Liver (tissue), 9 donors: ENCODE measurements around the gene MRPS7. TPM values are rescaled to one million over a fixed set of nuclear protein-coding genes. Genes with fewer than 3 reads are reported as not detected.

Experiments
- DNase-seq: peaks from one replicate; pipeline ENCODE4 v3.0.0-alpha.2; 2017; ENCODE audit warnings: low spot score
- H3K27ac ChIP-seq, 2 donors: one replicate each; pipeline ENCODE4 v1.7.0; 2013; ENCODE audit warnings: inconsistent platforms in 2 of 2, low read length in 2 of 2, control low read depth in 1 of 2, low read depth in 1 of 2, mild to moderate bottlenecking in 1 of 2
- H3K27me3 ChIP-seq, 4 donors: one replicate each; pipeline versions ENCODE4 v1.6.1 to v1.7.0; 2013; ENCODE audit warnings: low read length in 3 of 4, inconsistent platforms in 1 of 4, mild to moderate bottlenecking in 1 of 4, moderate library complexity in 1 of 4; ENCODE audit not compliant: control insufficient read depth in 4 of 4, insufficient read depth in 4 of 4
- H3K36me3 ChIP-seq, 4 donors: one replicate each; pipeline versions ENCODE4 v1.6.1 to v1.7.0; 2013; ENCODE audit warnings: low read length in 3 of 4, mild to moderate bottlenecking in 3 of 4, low read depth in 1 of 4, moderate library complexity in 1 of 4; ENCODE audit not compliant: control insufficient read depth in 4 of 4, insufficient read depth in 3 of 4
- H3K4me1 ChIP-seq, 4 donors: one replicate each; pipeline versions ENCODE4 v1.6.1 to v1.7.0; 2013; ENCODE audit warnings: low read length in 3 of 4, mild to moderate bottlenecking in 3 of 4, moderate library complexity in 1 of 4; ENCODE audit not compliant: control insufficient read depth in 4 of 4, insufficient read depth in 4 of 4
- H3K4me3 ChIP-seq, 3 donors: one replicate each; pipeline versions ENCODE4 v1.6.1 to v1.7.0; 2013; ENCODE audit warnings: low read length in 3 of 3, control low read depth in 1 of 3, low read depth in 1 of 3, mild to moderate bottlenecking in 1 of 3
- H3K9ac ChIP-seq, 2 donors: one replicate each; pipeline ENCODE4 v1.7.0; 2013; ENCODE audit warnings: low read length in 2 of 2, mild to moderate bottlenecking in 2 of 2, moderate library complexity in 2 of 2, control low read depth in 1 of 2, low read depth in 1 of 2
- H3K9me3 ChIP-seq, 4 donors: one replicate each; pipeline versions ENCODE4 v1.6.1 to v1.7.0; 2013; ENCODE audit warnings: low read length in 3 of 4; ENCODE audit not compliant: control insufficient read depth in 4 of 4
- EGR1 ChIP-seq, 2 donors: IDR thresholded peaks; 2 replicates each; pipeline ENCODE4 v1.6.1; 2016 to 2018; ENCODE audit warnings: antibody characterized with exemption in 2 of 2, low read depth in 2 of 2
- FOXA1 ChIP-seq: IDR thresholded peaks from 2 replicates; pipeline ENCODE4 v1.6.1; 2016; ENCODE audit warnings: antibody characterized with exemption
- FOXA2 ChIP-seq: IDR thresholded peaks from 2 replicates; pipeline ENCODE4 v1.6.1; 2016; ENCODE audit warnings: antibody characterized with exemption
- GABPA ChIP-seq, 2 donors: IDR thresholded peaks in 1 of 2; conservative IDR thresholded peaks in 1 of 2; 2 replicates each; pipeline ENCODE4 v1.6.1; 2016; ENCODE audit warnings: antibody characterized with exemption in 2 of 2, mild to moderate bottlenecking in 1 of 2, moderate library complexity in 1 of 2
- HNF4A ChIP-seq, 2 donors: conservative IDR thresholded peaks; 2 replicates each; pipeline ENCODE4 v1.6.1; 2016; ENCODE audit warnings: antibody characterized with exemption in 2 of 2, mild to moderate bottlenecking in 2 of 2
- HNF4G ChIP-seq: IDR thresholded peaks from 2 replicates; pipeline ENCODE4 v1.6.1; 2016; ENCODE audit warnings: antibody characterized with exemption
- JUND ChIP-seq, 2 donors: IDR thresholded peaks; 2 replicates each; pipeline ENCODE4 v1.6.1; 2016; ENCODE audit warnings: antibody characterized with exemption in 2 of 2
- NR2F2 ChIP-seq: IDR thresholded peaks from 2 replicates; pipeline ENCODE4 v1.6.1; 2016; ENCODE audit warnings: antibody characterized with exemption
- RAD21 ChIP-seq, 2 donors: IDR thresholded peaks; 2 replicates each; pipeline ENCODE4 v1.6.1; 2016; ENCODE audit warnings: antibody characterized with exemption in 2 of 2, mild to moderate bottlenecking in 2 of 2
- RXRA ChIP-seq, 2 donors: IDR thresholded peaks; 2 replicates each; pipeline ENCODE4 v1.6.1; 2017 to 2018; ENCODE audit warnings: antibody characterized with exemption in 2 of 2, mild to moderate bottlenecking in 1 of 2
- SP1 ChIP-seq: IDR thresholded peaks from 2 replicates; pipeline ENCODE4 v1.6.1; 2018; ENCODE audit warnings: antibody characterized with exemption, mild to moderate bottlenecking
- TAF1 ChIP-seq: conservative IDR thresholded peaks from 2 replicates; pipeline ENCODE4 v1.6.1; 2016; ENCODE audit warnings: antibody characterized with exemption, mild to moderate bottlenecking
- YY1 ChIP-seq: IDR thresholded peaks from 2 replicates; pipeline ENCODE4 v1.6.1; 2016; ENCODE audit warnings: antibody characterized with exemption, mild to moderate bottlenecking
- WGBS: extraction: QIAGEN DNeasy Blood & Tissue Kit; methylation state at CpG from one replicate; pipeline ENCODE4 v1.1.7; 2013; 5-methylcytosine and 5-hydroxymethylcytosine counted together
- polyA plus RNA-seq, 2 donors: library from polyadenylated mRNA; stranded (reverse) in 1 of 2; unstranded in 1 of 2; fragments of 200-250 nt in 1 of 2; fragments of >200 nt in 1 of 2; fragmentation: Nextera tagmentation in 1 of 2; extraction: Ambion mirVana in 1 of 2; gene quantifications; one replicate each; pipeline versions ENCODE4 v1.2.1 to v1.2.3, GENCODE V29; 2013 to 2015
- total RNA-seq, 2 donors: library from RNA; depleted of rRNA; stranded (reverse); fragments of >200 nt; gene quantifications; one replicate each; pipeline ENCODE4 v1.2.3, GENCODE V29; 2014
- TF ChIP-seq, protein P1 (sequence below): IDR thresholded peaks from 2 replicates; pipeline ENCODE4 v1.6.1; 2016; ENCODE audit warnings: antibody characterized with exemption
- TF ChIP-seq, protein P2 (sequence below): IDR thresholded peaks from 2 replicates; pipeline ENCODE4 v1.6.1; 2016; ENCODE audit warnings: antibody characterized with exemption
- TF ChIP-seq, protein P3 (sequence below): IDR thresholded peaks from 2 replicates; pipeline ENCODE4 v1.6.1; 2016; ENCODE audit warnings: antibody characterized with exemption
- TF ChIP-seq, protein P4 (sequence below): fragments of 150-350 bp; IDR thresholded peaks from 2 replicates; pipeline ENCODE4 v1.5.1; 2017; ENCODE audit warnings: improper control_type of control experiment, low read depth, low read length; ENCODE audit not compliant: missing input control
- TF ChIP-seq, protein P5 (sequence below): IDR thresholded peaks from 2 replicates; pipeline ENCODE4 v1.6.1; 2016; ENCODE audit warnings: antibody characterized with exemption, mild to moderate bottlenecking
- donor health status: healthy.
- donor health status: healthy.
- donor health status: healthy.
- donor health status: healthy.
- donor health status: healthy.

MRPS7 gene
- total and polyA plus RNA-seq, 4 donors = 24.1 to 58.9 (median 39.4) TPM

DNA sequence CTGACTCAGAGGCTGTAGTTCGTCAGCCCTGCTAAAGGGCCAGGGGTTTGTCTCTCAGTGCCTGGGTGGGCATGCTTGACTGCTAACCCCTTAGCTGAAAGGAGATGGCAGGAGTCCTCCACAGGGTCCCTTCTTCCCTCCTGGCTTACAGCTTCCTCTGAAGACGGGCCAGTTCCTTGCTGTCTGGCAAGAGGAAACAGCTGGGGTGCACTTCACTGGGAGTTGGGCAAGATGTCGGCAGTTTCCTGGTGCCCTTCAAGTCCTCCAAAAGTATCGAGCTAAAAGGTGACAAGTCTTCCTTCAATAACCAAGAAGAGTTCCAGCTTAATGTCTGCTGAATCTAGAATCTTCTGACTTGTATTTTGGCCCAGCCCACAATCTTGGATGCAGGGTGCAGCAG, 32.8 kb upstream of the MRPS7 start:
- no peaks in the 10 kb centered on the region for H3K4me1 ChIP-seq
- H3K36me3 ChIP-seq = peaks cover 10 to 70% (median 45%) of the 10 kb centered on the region in 4 donors
- TF ChIP-seq RXRA (IDR thresholded peaks at IDR 0.05) = no peak
- TF ChIP-seq TAF1 = no peak
- TF ChIP-seq, protein P1, sequence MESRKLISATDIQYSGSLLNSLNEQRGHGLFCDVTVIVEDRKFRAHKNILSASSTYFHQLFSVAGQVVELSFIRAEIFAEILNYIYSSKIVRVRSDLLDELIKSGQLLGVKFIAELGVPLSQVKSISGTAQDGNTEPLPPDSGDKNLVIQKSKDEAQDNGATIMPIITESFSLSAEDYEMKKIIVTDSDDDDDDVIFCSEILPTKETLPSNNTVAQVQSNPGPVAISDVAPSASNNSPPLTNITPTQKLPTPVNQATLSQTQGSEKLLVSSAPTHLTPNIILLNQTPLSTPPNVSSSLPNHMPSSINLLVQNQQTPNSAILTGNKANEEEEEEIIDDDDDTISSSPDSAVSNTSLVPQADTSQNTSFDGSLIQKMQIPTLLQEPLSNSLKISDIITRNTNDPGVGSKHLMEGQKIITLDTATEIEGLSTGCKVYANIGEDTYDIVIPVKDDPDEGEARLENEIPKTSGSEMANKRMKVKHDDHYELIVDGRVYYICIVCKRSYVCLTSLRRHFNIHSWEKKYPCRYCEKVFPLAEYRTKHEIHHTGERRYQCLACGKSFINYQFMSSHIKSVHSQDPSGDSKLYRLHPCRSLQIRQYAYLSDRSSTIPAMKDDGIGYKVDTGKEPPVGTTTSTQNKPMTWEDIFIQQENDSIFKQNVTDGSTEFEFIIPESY = no peak
- no peak for TF ChIP-seq NR2F2
- TF ChIP-seq, protein P2, sequence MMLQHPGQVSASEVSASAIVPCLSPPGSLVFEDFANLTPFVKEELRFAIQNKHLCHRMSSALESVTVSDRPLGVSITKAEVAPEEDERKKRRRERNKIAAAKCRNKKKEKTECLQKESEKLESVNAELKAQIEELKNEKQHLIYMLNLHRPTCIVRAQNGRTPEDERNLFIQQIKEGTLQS = no peak
- TF ChIP-seq JUND (IDR thresholded peaks at IDR 0.05) = no peak
- TF ChIP-seq, protein P3, sequence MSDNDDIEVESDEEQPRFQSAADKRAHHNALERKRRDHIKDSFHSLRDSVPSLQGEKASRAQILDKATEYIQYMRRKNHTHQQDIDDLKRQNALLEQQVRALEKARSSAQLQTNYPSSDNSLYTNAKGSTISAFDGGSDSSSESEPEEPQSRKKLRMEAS = no peak
- no peak for TF ChIP-seq HNF4G
- TF ChIP-seq, protein P4, sequence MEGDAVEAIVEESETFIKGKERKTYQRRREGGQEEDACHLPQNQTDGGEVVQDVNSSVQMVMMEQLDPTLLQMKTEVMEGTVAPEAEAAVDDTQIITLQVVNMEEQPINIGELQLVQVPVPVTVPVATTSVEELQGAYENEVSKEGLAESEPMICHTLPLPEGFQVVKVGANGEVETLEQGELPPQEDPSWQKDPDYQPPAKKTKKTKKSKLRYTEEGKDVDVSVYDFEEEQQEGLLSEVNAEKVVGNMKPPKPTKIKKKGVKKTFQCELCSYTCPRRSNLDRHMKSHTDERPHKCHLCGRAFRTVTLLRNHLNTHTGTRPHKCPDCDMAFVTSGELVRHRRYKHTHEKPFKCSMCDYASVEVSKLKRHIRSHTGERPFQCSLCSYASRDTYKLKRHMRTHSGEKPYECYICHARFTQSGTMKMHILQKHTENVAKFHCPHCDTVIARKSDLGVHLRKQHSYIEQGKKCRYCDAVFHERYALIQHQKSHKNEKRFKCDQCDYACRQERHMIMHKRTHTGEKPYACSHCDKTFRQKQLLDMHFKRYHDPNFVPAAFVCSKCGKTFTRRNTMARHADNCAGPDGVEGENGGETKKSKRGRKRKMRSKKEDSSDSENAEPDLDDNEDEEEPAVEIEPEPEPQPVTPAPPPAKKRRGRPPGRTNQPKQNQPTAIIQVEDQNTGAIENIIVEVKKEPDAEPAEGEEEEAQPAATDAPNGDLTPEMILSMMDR = no peak
- no peak for TF ChIP-seq HNF4A (conservative IDR thresholded peaks at IDR 0.05)
- no peak for TF ChIP-seq GABPA (IDR thresholded peaks at IDR 0.05 in 1 of 2, conservative IDR thresholded peaks at IDR 0.05 in 1 of 2)
- no peak for TF ChIP-seq EGR1 (IDR thresholded peaks at IDR 0.05; ENCODE audit: low read depth in 2 of 2)
- TF ChIP-seq FOXA1 = no peak
- no peak for TF ChIP-seq SP1
- no peak for TF ChIP-seq YY1
- H3K9ac ChIP-seq = no peak overlapping the region
- WGBS = 82% methylated on average over 4 of the region's 4 CpGs
- no peak for DNase-seq
- no peak overlapping the region for H3K27ac ChIP-seq
- H3K4me3 ChIP-seq = no peak overlapping the region
- no peaks in the 10 kb centered on the region for H3K27me3 ChIP-seq
- no peaks in the 10 kb centered on the region for H3K9me3 ChIP-seq

DNA sequence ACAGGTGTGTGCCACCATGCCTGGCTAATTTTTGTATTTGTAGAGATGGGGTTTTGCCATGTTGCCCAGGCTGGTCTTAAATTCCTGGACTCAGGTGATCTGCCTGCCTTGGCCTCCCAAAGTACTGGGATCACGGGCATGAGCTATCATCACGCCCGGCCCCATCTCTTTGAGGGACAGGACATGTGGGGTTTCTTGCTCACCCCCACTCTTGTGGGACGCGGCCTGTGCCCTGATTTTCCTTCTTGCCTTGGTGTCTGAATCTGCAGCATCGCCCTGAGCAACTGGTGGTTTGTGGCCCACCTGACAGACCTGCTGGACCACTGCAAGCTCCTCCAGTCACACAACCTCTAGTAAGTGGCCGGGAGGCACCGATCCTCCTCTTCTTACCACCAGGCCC, 30.6 kb upstream of the MRPS7 start:
- TF ChIP-seq, protein P2 = no peak
- no peak for TF ChIP-seq RXRA (IDR thresholded peaks at IDR 0.05)
- no peak for TF ChIP-seq JUND (IDR thresholded peaks at IDR 0.05)
- no peak for TF ChIP-seq TAF1
- TF ChIP-seq, protein P1 = no peak
- no peak for TF ChIP-seq FOXA1
- no peak for TF ChIP-seq GABPA (IDR thresholded peaks at IDR 0.05 in 1 of 2, conservative IDR thresholded peaks at IDR 0.05 in 1 of 2)
- TF ChIP-seq YY1 = no peak
- TF ChIP-seq RAD21 (IDR thresholded peaks at IDR 0.05) = no peak
- no peak for TF ChIP-seq NR2F2
- TF ChIP-seq, protein P5, sequence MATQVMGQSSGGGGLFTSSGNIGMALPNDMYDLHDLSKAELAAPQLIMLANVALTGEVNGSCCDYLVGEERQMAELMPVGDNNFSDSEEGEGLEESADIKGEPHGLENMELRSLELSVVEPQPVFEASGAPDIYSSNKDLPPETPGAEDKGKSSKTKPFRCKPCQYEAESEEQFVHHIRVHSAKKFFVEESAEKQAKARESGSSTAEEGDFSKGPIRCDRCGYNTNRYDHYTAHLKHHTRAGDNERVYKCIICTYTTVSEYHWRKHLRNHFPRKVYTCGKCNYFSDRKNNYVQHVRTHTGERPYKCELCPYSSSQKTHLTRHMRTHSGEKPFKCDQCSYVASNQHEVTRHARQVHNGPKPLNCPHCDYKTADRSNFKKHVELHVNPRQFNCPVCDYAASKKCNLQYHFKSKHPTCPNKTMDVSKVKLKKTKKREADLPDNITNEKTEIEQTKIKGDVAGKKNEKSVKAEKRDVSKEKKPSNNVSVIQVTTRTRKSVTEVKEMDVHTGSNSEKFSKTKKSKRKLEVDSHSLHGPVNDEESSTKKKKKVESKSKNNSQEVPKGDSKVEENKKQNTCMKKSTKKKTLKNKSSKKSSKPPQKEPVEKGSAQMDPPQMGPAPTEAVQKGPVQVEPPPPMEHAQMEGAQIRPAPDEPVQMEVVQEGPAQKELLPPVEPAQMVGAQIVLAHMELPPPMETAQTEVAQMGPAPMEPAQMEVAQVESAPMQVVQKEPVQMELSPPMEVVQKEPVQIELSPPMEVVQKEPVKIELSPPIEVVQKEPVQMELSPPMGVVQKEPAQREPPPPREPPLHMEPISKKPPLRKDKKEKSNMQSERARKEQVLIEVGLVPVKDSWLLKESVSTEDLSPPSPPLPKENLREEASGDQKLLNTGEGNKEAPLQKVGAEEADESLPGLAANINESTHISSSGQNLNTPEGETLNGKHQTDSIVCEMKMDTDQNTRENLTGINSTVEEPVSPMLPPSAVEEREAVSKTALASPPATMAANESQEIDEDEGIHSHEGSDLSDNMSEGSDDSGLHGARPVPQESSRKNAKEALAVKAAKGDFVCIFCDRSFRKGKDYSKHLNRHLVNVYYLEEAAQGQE = no peak
- TF ChIP-seq SP1 = no peak
- TF ChIP-seq HNF4A (conservative IDR thresholded peaks at IDR 0.05) = no peak
- TF ChIP-seq, protein P3 = no peak
- no peak for TF ChIP-seq HNF4G
- TF ChIP-seq FOXA2 = no peak
- no peak for TF ChIP-seq EGR1 (IDR thresholded peaks at IDR 0.05; ENCODE audit: low read depth in 2 of 2)
- TF ChIP-seq, protein P4 = no peak
- no peak for DNase-seq
- 98% methylated on average over 8 of the region's 8 CpGs for WGBS
- no peaks in the 10 kb centered on the region for H3K4me1 ChIP-seq
- no peak overlapping the region for H3K4me3 ChIP-seq
- H3K27me3 ChIP-seq = no peaks in the 10 kb centered on the region
- H3K9ac ChIP-seq = no peak overlapping the region
- H3K27ac ChIP-seq = no peak overlapping the region
- no peaks in the 10 kb centered on the region for H3K9me3 ChIP-seq
- H3K36me3 ChIP-seq = peaks cover 9 to 78% (median 49%) of the 10 kb centered on the region in 4 donors
